ENCODE results near the gene GPC4. TPM values are rescaled to one million over a fixed set of nuclear protein-coding genes. Genes with fewer than 3 reads are reported as not detected.

Gene GPC4
- total and polyA plus RNA-seq, 10 of the 15 experiments (the other 5 are each of a cell fraction or from before 2014, with no cell fraction given): 0.04 to 5.8 (median 0.13) TPM

DNA sequence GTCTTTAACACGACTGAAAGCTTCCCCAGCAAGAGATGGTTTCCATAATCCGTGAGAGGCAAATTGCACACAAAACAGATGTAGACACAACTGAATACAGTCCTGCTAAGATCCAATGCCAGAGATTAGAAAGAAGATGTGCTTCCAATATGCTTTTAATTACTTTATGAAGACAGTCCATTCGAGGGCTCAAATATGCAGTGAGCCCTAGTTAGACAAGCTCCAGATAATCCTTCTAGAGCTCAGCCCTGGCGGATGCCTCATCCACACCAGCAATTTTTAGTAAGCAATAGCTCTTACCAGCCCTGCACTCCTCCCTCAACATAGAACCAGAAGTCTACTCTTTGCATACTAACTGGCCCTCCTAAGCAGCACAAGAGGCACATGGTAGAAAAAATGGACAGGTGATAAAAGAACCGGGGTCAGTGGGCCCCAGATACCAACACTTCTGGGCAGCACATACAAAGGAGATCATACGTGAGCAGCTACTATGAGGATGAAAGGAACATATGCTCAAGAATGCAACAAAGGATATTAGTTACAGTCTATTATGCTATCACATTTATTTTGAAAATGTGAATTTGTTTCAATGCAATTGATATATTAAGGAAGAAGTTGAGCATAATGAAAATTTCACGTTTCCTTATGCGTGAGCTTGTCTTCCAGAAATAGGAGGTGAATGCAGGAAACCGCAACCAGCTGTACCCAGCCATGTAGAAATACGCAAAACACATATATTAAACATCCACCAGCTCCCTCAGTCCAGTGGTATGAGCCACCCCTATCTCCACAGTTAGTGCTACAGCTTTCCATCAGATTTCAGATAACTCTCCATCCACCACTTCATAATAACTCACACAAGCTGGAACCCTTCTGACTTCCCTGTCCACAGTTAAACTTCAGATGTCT, 34.3 kb downstream of the GPC4 start:
- Histone ChIP-seq H4K20me1 (ENCODE audit: control insufficient read depth, insufficient read depth) (no peaks in the 10 kb centered on the region), H3K79me2 (ENCODE audit: control insufficient read depth, insufficient read depth, low read length) (no peaks in the 10 kb centered on the region), H2AFZ (ENCODE audit: control insufficient read depth, low read depth, low read length) (no peak overlapping the region), H3K4me2 (ENCODE audit: control insufficient read depth, insufficient read depth) (no peak overlapping the region), H3K4me3 (no peak overlapping the region), H3K9me3 (replicated peaks; ENCODE audit: control insufficient read depth, insufficient read depth, low read length) (no peaks in the 10 kb centered on the region), H3K27ac (ENCODE audit: control insufficient read depth, insufficient read depth) (no peak overlapping the region), H3K36me3 (ENCODE audit: control insufficient read depth in 2 of 2, insufficient read depth in 2 of 2, low read length in 1 of 2) (no peaks in the 10 kb centered on the region), H3K27me3 (replicated peaks in 1 of 2; ENCODE audit: control insufficient read depth in 2 of 2, insufficient read depth in 2 of 2, low read length in 1 of 2) (no peaks in the 10 kb centered on the region), H3K9ac (ENCODE audit: control insufficient read depth, insufficient read depth, low read length) (no peak overlapping the region), H3K4me1 (ENCODE audit: control insufficient read depth, insufficient read depth, low read length) (no peaks in the 10 kb centered on the region)
- TF ChIP-seq IRF4 (IDR thresholded peaks at IDR 0.05; ENCODE audit: low read depth, low read length): no peak
- no peak for TF ChIP-seq ZNF217 (IDR thresholded peaks at IDR 0.05)
- TF ChIP-seq, protein P1, sequence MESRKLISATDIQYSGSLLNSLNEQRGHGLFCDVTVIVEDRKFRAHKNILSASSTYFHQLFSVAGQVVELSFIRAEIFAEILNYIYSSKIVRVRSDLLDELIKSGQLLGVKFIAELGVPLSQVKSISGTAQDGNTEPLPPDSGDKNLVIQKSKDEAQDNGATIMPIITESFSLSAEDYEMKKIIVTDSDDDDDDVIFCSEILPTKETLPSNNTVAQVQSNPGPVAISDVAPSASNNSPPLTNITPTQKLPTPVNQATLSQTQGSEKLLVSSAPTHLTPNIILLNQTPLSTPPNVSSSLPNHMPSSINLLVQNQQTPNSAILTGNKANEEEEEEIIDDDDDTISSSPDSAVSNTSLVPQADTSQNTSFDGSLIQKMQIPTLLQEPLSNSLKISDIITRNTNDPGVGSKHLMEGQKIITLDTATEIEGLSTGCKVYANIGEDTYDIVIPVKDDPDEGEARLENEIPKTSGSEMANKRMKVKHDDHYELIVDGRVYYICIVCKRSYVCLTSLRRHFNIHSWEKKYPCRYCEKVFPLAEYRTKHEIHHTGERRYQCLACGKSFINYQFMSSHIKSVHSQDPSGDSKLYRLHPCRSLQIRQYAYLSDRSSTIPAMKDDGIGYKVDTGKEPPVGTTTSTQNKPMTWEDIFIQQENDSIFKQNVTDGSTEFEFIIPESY (IDR thresholded peaks at IDR 0.05): no peak
- TF ChIP-seq MYC (IDR thresholded peaks at IDR 0.05; ENCODE audit: insufficient read depth, insufficient read length, insufficient replicate concordance, low read length, severe bottlenecking): no peak
- TF ChIP-seq IKZF2 (IDR thresholded peaks at IDR 0.05): no peak
- no peak for TF ChIP-seq ETV6 (conservative IDR thresholded peaks at IDR 0.05 in 1 of 2, IDR thresholded peaks at IDR 0.05 in 1 of 2; ENCODE audit: borderline replicate concordance in 1 of 2, low read depth in 1 of 2)
- no peak for TF ChIP-seq NFYA (IDR thresholded peaks at IDR 0.05; ENCODE audit: borderline replicate concordance, low read depth, low read length)
- peak; percentile 42; the same call in 1 of the 2 replicates for TF ChIP-seq RUNX3 (IDR thresholded peaks at IDR 0.05; ENCODE audit: low read length)
- TF ChIP-seq, protein P2, sequence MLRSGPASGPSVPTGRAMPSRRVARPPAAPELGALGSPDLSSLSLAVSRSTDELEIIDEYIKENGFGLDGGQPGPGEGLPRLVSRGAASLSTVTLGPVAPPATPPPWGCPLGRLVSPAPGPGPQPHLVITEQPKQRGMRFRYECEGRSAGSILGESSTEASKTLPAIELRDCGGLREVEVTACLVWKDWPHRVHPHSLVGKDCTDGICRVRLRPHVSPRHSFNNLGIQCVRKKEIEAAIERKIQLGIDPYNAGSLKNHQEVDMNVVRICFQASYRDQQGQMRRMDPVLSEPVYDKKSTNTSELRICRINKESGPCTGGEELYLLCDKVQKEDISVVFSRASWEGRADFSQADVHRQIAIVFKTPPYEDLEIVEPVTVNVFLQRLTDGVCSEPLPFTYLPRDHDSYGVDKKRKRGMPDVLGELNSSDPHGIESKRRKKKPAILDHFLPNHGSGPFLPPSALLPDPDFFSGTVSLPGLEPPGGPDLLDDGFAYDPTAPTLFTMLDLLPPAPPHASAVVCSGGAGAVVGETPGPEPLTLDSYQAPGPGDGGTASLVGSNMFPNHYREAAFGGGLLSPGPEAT (IDR thresholded peaks at IDR 0.05; ENCODE audit: low read depth): no peak
- 0 out of 2 replicates have a peak, but pooled peaks have one; percentile 41 for TF ChIP-seq PAX5 (IDR thresholded peaks at IDR 0.05; ENCODE audit: borderline replicate concordance, low read depth, low read length)
- BruUV-seq (replicated peaks): no TSS peak
- in situ Hi-C loops (cut with MboI) (no loop called here), intact Hi-C loops (cut with micrococcal nuclease; ENCODE audit: unreplicated experiment) (no loop called here)
- DNase-seq (ENCODE audit: low read depth, low spot score) (no peak), FAIRE-seq (no peak), ATAC-seq (peak; percentile 62)
- RAD21 ChIA-PET (ENCODE audit: unreplicated experiment): interaction anchor here (0.6 to 1.7 kb wide), 10 partner anchors 8 to 57 kb away, joined by 3 to 9 read pairs (median 4); no protein-coding TSS in a partner anchor
- CTCF ChIA-PET: interaction anchor here (0.8 to 1.5 kb wide), 2 partner anchors 11 to 46 kb away, joined by 3 to 11 read pairs; no protein-coding TSS in a partner anchor
- SMC1A ChIA-PET (ENCODE audit: uncharacterized antibody, unreplicated experiment): interaction anchor here (0.7 to 3.8 kb wide), 19 partner anchors 9 to 82 kb away, joined by 3 to 30 read pairs (median 4); no protein-coding TSS in a partner anchor
- 17% methylated on average over 10 of the region's 10 CpGs for WGBS (ENCODE audit: insufficient coverage, insufficient replicate concordance, low lambda C conversion rate, missing lambda C conversion rate)
- POLR2A ChIA-PET: interaction anchor here (0.5 to 2.1 kb wide), 5 partner anchors 10 to 45 kb away, joined by 3 to 10 read pairs (median 5); no protein-coding TSS in a partner anchor
